H9 (cell line): ENCODE results near the gene HDC. TPM values are rescaled to one million over a fixed set of nuclear protein-coding genes. Genes with fewer than 3 reads are reported as not detected.

Experiments used
- DNase-seq: peaks from one replicate; pipeline ENCODE4 v3.0.0-alpha.2; 2017
- H2AFZ ChIP-seq: one replicate; pipeline ENCODE4 v1.6.1; 2013; ENCODE audit warnings: mild to moderate bottlenecking, low read length, control low read depth, moderate library complexity
- H2AK5ac ChIP-seq: 2 replicates; pipeline ENCODE4 v1.6.1; 2013; ENCODE audit warnings: low read length, control low read depth, mixed read lengths; ENCODE audit not compliant: insufficient read length
- H2BK120ac ChIP-seq: one replicate; pipeline ENCODE4 v1.6.1; 2013; ENCODE audit warnings: low read depth, mild to moderate bottlenecking, low read length, control low read depth, inconsistent platforms; ENCODE audit not compliant: poor library complexity, severe bottlenecking
- H2BK12ac ChIP-seq: 2 replicates; pipeline ENCODE4 v1.6.1; 2013; ENCODE audit warnings: low read length, control low read depth, mixed read lengths, low read depth; ENCODE audit not compliant: insufficient read length
- H2BK15ac ChIP-seq: 2 replicates; pipeline ENCODE4 v1.6.1; 2013; ENCODE audit warnings: low read depth, low read length, control low read depth
- H2BK20ac ChIP-seq: one replicate; pipeline ENCODE4 v1.6.1; 2013; ENCODE audit warnings: low read depth, mild to moderate bottlenecking, low read length, control low read depth, inconsistent platforms; ENCODE audit not compliant: poor library complexity, severe bottlenecking
- H2BK5ac ChIP-seq: 2 replicates; pipeline ENCODE4 v1.6.1; 2013; ENCODE audit warnings: low read length, control low read depth, mixed read lengths; ENCODE audit not compliant: insufficient read length
- H3K14ac ChIP-seq: 2 replicates; pipeline ENCODE4 v1.6.1; 2013; ENCODE audit warnings: low read length, control low read depth; ENCODE audit not compliant: insufficient read depth
- H3K18ac ChIP-seq: 2 replicates; pipeline ENCODE4 v1.6.1; 2013; ENCODE audit warnings: low read depth, mild to moderate bottlenecking, mixed read lengths, low read length, control low read depth; ENCODE audit not compliant: insufficient read length
- H3K23ac ChIP-seq: 2 replicates; pipeline ENCODE4 v1.6.1; 2013; ENCODE audit warnings: low read length, control low read depth, mixed read lengths, low read depth; ENCODE audit not compliant: insufficient read length
- H3K23me2 ChIP-seq: 2 replicates; pipeline ENCODE4 v1.6.1; 2013; ENCODE audit warnings: low read depth, mild to moderate bottlenecking, mixed read lengths, low read length, control low read depth; ENCODE audit not compliant: insufficient read length, poor library complexity, severe bottlenecking
- H3K27ac ChIP-seq: 2 replicates; pipeline ENCODE4 v1.5.1; 2013; ENCODE audit warnings: low read length, control low read depth, mixed read lengths, low read depth; ENCODE audit not compliant: insufficient read length
- H3K27me3 ChIP-seq: 2 replicates; pipeline ENCODE4 v1.6.1; 2013; ENCODE audit warnings: low read length, control low read depth, inconsistent platforms; ENCODE audit not compliant: insufficient read depth
- H3K4ac ChIP-seq: 2 replicates; pipeline ENCODE4 v1.6.1; 2013; ENCODE audit warnings: low read depth, mild to moderate bottlenecking, control low read depth, inconsistent platforms, low read length, moderate library complexity
- H3K4me1 ChIP-seq: 2 replicates; pipeline ENCODE4 v1.6.1; 2013; ENCODE audit warnings: low read length, control low read depth, inconsistent platforms; ENCODE audit not compliant: insufficient read depth
- H3K4me2 ChIP-seq: 2 replicates; pipeline ENCODE4 v1.6.1; 2013; ENCODE audit warnings: low read length, control low read depth, mixed read lengths; ENCODE audit not compliant: insufficient read length, insufficient read depth
- H3K56ac ChIP-seq: 2 replicates; pipeline ENCODE4 v1.6.1; 2013; ENCODE audit warnings: low read depth, mild to moderate bottlenecking, mixed read lengths, low read length, control low read depth; ENCODE audit not compliant: insufficient read length
- H3K79me1 ChIP-seq: 2 replicates; pipeline ENCODE4 v1.6.1; 2013; ENCODE audit warnings: low read depth, mild to moderate bottlenecking, moderate library complexity, low read length, control low read depth, inconsistent platforms; ENCODE audit not compliant: insufficient read depth, poor library complexity, severe bottlenecking
- H3K79me2 ChIP-seq: 2 replicates; pipeline ENCODE4 v1.6.1; 2013; ENCODE audit warnings: low read length, control low read depth, inconsistent platforms; ENCODE audit not compliant: insufficient read depth
- H3K9ac ChIP-seq: 2 replicates; pipeline ENCODE4 v1.6.1; 2013; ENCODE audit warnings: low read length, control low read depth, mixed read lengths; ENCODE audit not compliant: insufficient read length; ENCODE audit errors: extremely low read depth
- H3K9me3 ChIP-seq: one replicate; pipeline ENCODE4 v1.6.1; 2013; ENCODE audit warnings: low read depth, low read length, inconsistent platforms; ENCODE audit not compliant: control insufficient read depth
- H3T11ph ChIP-seq: one replicate; pipeline ENCODE4 v1.6.1; 2013; ENCODE audit warnings: mild to moderate bottlenecking, low read length, control low read depth, inconsistent platforms
- H4K20me1 ChIP-seq: one replicate; pipeline ENCODE4 v1.6.1; 2013; ENCODE audit not compliant: control insufficient read depth, insufficient read length, insufficient read depth
- H4K5ac ChIP-seq: 2 replicates; pipeline ENCODE4 v1.6.1; 2013; ENCODE audit warnings: low read depth, mild to moderate bottlenecking, mixed read lengths, low read length, control low read depth; ENCODE audit not compliant: insufficient read length
- H4K8ac ChIP-seq: replicated peaks from 2 replicates; pipeline ENCODE4 v1.6.1; 2013; ENCODE audit warnings: low read length, control low read depth, mixed read lengths, low read depth; ENCODE audit not compliant: insufficient read length
- H4K91ac ChIP-seq: 2 replicates; pipeline ENCODE4 v1.6.1; 2013; ENCODE audit warnings: low read depth, mild to moderate bottlenecking, moderate library complexity, mixed read lengths, low read length, control low read depth; ENCODE audit not compliant: insufficient read length
- H3K27ac Mint-ChIP-seq, 3 experiments: 2 replicates in 2 of 3; 3 replicates in 1 of 3; pipeline ENCODE4 v1.8.0; 2020 to 2021; ENCODE audit warnings: mixed read lengths in 3 of 3, mild to moderate bottlenecking in 1 of 3, moderate library complexity in 1 of 3
- H3K27me3 Mint-ChIP-seq: 2 replicates; pipeline ENCODE4 v1.8.0; 2021; ENCODE audit warnings: low read depth, mild to moderate bottlenecking, moderate library complexity, mixed read lengths
- H3K36me3 Mint-ChIP-seq, 3 experiments: 2 replicates in 2 of 3; 3 replicates in 1 of 3; pipeline ENCODE4 v1.8.0; 2020 to 2021; ENCODE audit warnings: low read depth in 3 of 3, mixed read lengths in 3 of 3; ENCODE audit not compliant: insufficient read depth in 1 of 3
- H3K4me1 Mint-ChIP-seq, 2 experiments: 2 replicates each; pipeline ENCODE4 v1.8.0; 2020; ENCODE audit warnings: mixed read lengths in 2 of 2
- H3K4me3 Mint-ChIP-seq, 2 experiments: 2 replicates in 1 of 2; 3 replicates in 1 of 2; pipeline ENCODE4 v1.8.0; 2020 to 2021; ENCODE audit warnings: mild to moderate bottlenecking in 2 of 2, mixed read lengths in 2 of 2, moderate library complexity in 1 of 2
- H3K9me3 Mint-ChIP-seq, 2 experiments: 2 replicates in 1 of 2; 3 replicates in 1 of 2; pipeline ENCODE4 v1.8.0; 2020; ENCODE audit warnings: mild to moderate bottlenecking in 2 of 2, mixed read lengths in 2 of 2, moderate library complexity in 1 of 2
- WGBS: extraction: QIAGEN DNeasy Blood & Tissue Kit; methylation state at CpG from one replicate; pipeline ENCODE4 v1.1.7; 2013; ENCODE audit warnings: missing lambda C conversion rate, low lambda C conversion rate, mixed read lengths; ENCODE audit not compliant: insufficient read length; ENCODE audit errors: extremely low coverage; 5-methylcytosine and 5-hydroxymethylcytosine counted together
- total RNA-seq: library from RNA; stranded (reverse); gene quantifications from 2 replicates; pipeline ENCODE4 v1.2.1, GENCODE V29; 2021
- TF ChIP-seq, protein P1 (sequence below): fragments of 200-600 bp; sonication (generic); conservative IDR thresholded peaks from 3 replicates; pipeline ENCODE4 v1.8.0; 2021; ENCODE audit warnings: antibody characterized with exemption, mild to moderate bottlenecking

Gene HDC
- total RNA-seq, 1 experiment from 2014 or later = not detected

DNA sequence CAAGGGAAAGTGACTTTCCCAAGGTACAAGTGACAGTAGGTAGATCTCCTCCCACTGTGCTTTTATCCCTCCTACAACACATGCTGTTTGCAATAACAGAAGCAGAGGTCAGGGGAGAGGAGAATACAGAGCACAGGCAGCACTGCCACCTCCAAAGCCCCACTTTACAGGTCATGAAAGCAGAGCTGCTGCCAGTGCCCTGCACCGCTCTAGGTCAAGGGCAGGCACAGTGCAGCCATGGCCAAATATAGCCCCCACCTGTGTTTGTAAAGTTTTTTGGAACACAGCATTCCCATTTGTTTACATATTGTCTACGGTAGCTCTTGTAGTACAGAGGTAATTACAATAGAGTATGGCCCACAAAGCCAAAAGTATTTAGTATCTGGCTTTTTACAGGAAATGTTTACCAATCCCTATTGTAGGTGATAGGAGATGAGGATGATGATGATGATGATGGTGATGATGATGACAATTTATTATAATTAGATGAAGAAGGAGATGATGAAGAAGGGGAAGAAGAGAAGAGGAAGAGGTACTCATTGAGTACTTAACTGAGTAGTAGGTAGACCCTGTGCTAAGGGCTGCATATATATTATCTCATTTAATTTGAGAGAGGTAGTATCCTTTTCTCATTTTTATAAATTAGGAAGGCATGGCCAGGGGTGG is 20.4 kb downstream of the HDC start:
- TF ChIP-seq, protein P1, sequence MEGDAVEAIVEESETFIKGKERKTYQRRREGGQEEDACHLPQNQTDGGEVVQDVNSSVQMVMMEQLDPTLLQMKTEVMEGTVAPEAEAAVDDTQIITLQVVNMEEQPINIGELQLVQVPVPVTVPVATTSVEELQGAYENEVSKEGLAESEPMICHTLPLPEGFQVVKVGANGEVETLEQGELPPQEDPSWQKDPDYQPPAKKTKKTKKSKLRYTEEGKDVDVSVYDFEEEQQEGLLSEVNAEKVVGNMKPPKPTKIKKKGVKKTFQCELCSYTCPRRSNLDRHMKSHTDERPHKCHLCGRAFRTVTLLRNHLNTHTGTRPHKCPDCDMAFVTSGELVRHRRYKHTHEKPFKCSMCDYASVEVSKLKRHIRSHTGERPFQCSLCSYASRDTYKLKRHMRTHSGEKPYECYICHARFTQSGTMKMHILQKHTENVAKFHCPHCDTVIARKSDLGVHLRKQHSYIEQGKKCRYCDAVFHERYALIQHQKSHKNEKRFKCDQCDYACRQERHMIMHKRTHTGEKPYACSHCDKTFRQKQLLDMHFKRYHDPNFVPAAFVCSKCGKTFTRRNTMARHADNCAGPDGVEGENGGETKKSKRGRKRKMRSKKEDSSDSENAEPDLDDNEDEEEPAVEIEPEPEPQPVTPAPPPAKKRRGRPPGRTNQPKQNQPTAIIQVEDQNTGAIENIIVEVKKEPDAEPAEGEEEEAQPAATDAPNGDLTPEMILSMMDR = no peak
- Histone ChIP-seq H3K18ac (no peak overlapping the region), H2BK120ac (no peak overlapping the region), H4K91ac (no peak overlapping the region), H3K27me3 (no peaks in the 10 kb centered on the region), H3K56ac (no peak overlapping the region), H3K4me2 (no peak overlapping the region), H2BK5ac (no peak overlapping the region), H3T11ph (no peak overlapping the region), H3K23me2 (no peaks in the 10 kb centered on the region), H4K5ac (no peak overlapping the region), H2BK12ac (no peak overlapping the region), H3K79me2 (no peaks in the 10 kb centered on the region), H3K23ac (no peak overlapping the region), H3K9me3 (no peaks in the 10 kb centered on the region), H3K27ac (no peak overlapping the region), H4K20me1 (no peaks in the 10 kb centered on the region), H2BK20ac (no peak overlapping the region), H3K79me1 (no peaks in the 10 kb centered on the region), H2AK5ac (no peak overlapping the region), H4K8ac (no peak overlapping the region), H3K9ac (no peak overlapping the region), H3K4me1 (no peaks in the 10 kb centered on the region), H2BK15ac (no peak overlapping the region), H2AFZ (no peak overlapping the region), H3K14ac (no peak overlapping the region), H3K4ac (no peak overlapping the region)
- Mint-ChIP-seq H3K4me1 (peaks cover 3 to 4% of the 10 kb centered on the region in 2 experiments; a peak in 3 of 4 replicates), H3K27ac (no peak overlapping the region), H3K27me3 (no peaks in the 10 kb centered on the region), H3K36me3 (no peaks in the 10 kb centered on the region), H3K9me3 (no peaks in the 10 kb centered on the region), H3K4me3 (no peak overlapping the region)
- DNase-seq = no peak
- no CpG with 5 or more reads among the region's 2 CpGs for WGBS
